Measurements from ENCODE around the gene CDK15.
"Not testable (repeated sequence)": the region's sequence is repeated elsewhere in the genome, so short reads cannot be mapped to it uniquely, and the experiment has no call there.

Gene CDK15

GRCh38 chr2:201789395-201789794 is 16.9 kb upstream of the CDK15 start:
- DNase-seq (ENCODE audit: low read depth in 1 of 2, low spot score in 1 of 2) = no peak

DNA sequence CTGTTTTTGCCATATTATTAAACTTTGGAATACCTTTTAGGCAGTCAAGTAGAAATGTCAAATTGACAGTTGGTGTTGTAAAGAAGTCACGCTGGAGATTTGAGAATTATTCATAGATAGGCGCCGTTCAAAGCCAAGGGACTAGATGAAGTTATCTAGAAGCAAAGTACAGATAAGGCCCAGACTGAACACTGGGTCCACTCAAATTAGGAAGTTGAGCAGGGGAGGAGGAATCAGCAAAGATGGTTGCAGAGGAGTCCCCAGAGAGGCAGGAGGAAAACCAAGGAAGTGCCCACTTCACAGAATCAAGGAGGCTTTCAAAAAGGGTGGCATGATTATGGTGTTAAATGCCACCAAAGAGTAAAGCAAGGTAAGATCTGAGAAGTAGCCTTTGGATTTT is 16.0 kb upstream of the CDK15 start:
- no peak for DNase-seq (ENCODE audit: low read depth in 1 of 2, low spot score in 1 of 2)

- DNase-seq (ENCODE audit: low read depth in 1 of 2, low spot score in 1 of 2) = no peak
Measured at GRCh38 chr2:201790989-201791388, 15.3 kb upstream of the CDK15 start.

DNA sequence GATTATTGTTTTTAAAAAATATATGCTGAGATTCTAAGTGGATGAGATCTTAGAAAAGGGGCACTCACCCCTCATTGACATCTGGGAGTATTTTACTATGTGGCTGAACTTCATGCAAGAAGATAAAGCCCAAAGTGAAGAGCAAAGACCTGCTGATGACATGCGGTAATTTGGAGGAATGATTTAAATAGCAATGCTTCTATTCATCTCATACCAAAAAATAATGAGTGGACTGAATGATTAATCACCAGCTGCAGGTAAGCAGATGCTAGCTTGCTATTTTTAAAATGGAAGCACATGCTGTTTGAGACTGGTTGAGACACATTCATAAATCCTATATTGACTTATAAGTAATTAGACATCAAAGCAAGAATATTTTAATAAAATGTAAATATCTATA is 12.7 kb upstream of the CDK15 start:
- DNase-seq (ENCODE audit: low read depth in 1 of 2, low spot score in 1 of 2) = no peak

DNA sequence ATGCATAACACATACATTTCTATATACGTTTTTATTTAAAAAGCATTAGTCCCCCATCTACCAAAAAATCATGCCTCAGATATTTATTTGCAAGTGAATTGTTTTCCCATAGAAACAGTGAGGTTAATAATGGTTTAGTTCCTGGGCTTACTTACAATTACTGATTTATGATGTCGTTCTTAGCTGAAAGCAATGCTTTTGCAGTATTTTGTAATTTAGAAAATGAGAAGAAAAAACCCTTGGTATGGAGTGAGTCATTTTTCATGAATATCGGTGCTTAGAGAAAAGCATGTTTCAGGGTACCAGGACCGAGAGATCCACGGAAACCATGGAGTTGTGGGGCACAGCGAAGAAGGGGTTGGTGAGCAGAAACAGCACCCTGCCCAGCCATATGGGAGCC is 12.0 kb upstream of the CDK15 start:
- no peak for DNase-seq (ENCODE audit: low read depth in 1 of 2, low spot score in 1 of 2)

DNA sequence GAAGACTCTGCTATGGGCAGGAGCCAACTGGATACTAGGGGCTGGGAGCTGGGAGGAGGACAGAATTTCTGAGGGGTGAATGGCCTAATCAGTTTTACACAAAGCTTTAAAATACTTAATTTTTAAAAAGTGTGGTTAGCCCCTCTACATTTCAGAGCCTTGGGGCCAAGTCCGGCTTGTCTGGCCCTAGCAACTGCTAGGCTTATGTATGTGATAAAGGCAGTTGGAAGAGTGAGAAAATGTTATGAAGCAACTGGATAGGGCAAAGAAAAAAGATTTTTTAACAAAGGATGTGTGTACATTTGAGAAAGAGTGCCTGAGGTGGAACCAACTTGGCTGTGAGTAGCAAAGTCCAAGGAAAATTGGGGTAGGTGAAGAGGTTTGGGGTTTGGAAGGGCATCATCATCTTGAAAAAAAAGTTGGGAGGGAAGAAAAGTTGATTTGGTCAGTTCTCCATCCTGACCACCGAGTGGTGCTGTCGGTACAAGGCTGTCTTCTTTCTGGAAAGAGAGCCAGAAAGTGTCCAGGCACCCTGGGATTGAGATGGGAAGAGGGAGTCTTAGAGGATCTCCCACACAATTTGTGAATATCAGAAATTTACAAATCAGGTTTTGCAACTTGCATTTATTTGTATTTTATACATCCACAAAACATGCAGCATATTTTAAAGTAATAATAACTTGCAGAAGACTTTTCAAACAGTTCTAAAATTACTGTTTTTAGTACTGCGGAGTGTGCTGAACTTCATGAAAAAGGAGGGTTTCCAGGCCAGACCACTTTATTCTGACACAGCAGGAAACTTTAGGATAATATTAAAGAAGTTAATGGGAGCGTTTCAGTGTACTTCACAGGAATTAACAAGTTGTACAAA is 10.5 kb upstream of the CDK15 start:
- DNase-seq (ENCODE audit: low read depth in 1 of 2, low spot score in 1 of 2) = no peak

DNA sequence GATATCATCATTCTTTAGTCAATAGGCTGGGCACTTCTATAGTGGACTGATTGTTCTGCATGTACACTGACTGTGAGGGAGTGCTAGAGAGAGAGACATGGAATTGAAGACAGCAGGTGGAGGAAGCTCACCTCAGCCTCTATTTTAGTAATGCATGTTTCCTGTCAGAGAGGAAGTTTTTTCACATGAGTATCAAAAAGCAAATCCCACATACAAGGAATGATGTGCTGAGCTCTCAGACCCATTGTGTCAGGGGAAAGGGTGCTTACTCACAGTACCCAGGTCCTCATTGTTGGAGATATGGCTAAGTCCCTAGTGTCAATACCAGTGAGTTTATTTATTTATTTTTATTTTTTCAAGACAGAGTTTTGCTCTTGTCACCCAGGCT is 9.9 kb upstream of the CDK15 start:
- DNase-seq (ENCODE audit: low read depth in 1 of 2, low spot score in 1 of 2) = no peak

- no peak for DNase-seq (ENCODE audit: low read depth in 1 of 2, low spot score in 1 of 2)
Measured at GRCh38 chr2:201797175-201797840, 9.0 kb upstream of the CDK15 start.

GRCh38 chr2:201798252-201798913 is 8.0 kb upstream of the CDK15 start:
- no peak for DNase-seq (ENCODE audit: low read depth in 1 of 2, low spot score in 1 of 2)

DNA sequence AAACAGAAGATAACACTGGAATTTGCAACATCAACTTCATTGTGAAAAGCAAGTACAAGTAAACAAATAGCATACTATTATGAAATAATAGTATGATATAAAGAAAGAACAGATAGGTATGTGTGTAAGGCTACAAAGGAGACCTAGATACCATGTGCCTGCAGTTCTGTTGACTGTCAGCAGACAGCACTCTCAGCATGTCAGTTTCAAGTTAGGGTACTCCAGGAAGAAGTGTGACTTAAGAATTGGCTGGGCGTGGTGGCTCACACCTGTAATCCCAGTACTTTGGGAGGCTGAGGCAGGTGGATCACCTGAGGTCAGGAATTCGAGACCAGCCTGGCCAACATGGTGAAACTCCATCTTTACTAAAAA is 7.4 kb upstream of the CDK15 start:
- not testable (repeated sequence) for DNase-seq (ENCODE audit: low read depth in 1 of 2, low spot score in 1 of 2)

GRCh38 chr2:201807452-201807999 is 1.2 kb downstream of the CDK15 start:
- DNase-seq (ENCODE audit: low read depth in 1 of 2, low spot score in 1 of 2) = no peak

- no peak for DNase-seq (ENCODE audit: low read depth in 1 of 2, low spot score in 1 of 2)
Measured at GRCh38 chr2:201808027-201808426, 1.7 kb downstream of the CDK15 start.

GRCh38 chr2:201809633-201810032 is 3.3 kb downstream of the CDK15 start:
- DNase-seq (ENCODE audit: low read depth in 1 of 2, low spot score in 1 of 2) = no peak

GRCh38 chr2:201810604-201811003 is 4.3 kb downstream of the CDK15 start:
- DNase-seq (ENCODE audit: low read depth in 1 of 2, low spot score in 1 of 2) = not testable (repeated sequence)

DNA sequence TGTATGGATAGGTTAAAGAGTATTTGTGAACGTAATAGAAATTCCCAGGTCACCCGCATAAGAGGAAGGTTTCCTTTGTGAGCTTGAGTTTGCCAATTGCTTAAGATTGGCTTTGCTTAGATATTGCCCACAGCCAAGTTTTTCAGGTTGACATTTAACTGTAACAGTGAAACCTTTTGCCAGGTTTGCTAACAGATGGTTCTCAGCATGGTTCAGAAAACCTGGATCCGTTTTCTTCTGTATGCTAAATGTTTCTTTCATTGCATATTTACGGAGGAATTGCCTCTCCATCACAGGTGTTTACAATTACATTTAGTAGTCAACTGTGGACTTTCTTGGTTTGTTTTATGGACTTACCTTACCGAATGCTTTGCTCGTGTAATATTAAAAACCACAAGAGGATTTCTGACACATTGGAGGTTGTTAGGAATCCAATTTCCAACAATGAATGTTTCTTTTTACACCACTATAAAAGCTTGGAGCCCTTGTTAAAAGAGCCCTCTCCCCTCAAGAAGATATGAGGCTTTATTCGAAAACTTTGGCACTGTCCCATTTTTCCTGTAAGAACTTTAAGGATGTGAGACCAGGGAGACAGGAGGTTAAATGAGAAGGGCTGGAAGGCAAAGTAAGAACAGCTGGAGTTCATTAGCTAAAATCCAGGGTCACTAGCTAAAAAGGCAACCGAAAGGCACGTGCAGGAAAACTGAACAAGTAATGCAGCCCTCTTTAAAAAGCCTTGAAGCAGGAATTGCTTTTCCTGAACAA is 7.8 kb downstream of the CDK15 start:
- no peak for DNase-seq (ENCODE audit: low read depth in 1 of 2, low spot score in 1 of 2)

- no peak for DNase-seq (ENCODE audit: low read depth in 1 of 2, low spot score in 1 of 2)
Measured at GRCh38 chr2:201816657-201817575, 10.6 kb downstream of the CDK15 start.

GRCh38 chr2:201820383-201821007 is 14.2 kb downstream of the CDK15 start:
- no peak for DNase-seq (ENCODE audit: low read depth in 1 of 2, low spot score in 1 of 2)

- DNase-seq (ENCODE audit: low read depth in 1 of 2, low spot score in 1 of 2) = no peak
Measured at GRCh38 chr2:201821080-201821479, 14.7 kb downstream of the CDK15 start.

DNA sequence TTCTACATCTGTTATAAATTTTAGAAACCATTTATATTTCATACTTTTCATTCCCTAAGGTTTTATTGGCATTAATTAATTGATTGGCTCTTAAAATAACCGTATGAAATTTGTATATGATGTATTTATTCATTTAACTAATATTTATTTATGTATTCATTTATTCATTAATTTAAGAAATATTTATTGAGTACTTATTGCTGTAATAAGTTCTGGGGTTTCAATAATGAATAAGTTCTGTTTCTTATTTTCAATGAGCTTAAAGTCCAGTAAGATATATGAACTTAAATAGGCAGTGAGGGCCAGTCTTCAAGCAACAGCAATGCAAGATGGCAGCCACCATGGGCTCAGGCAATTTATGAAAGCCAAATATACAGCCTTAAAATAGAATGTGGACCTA is 17.9 kb downstream of the CDK15 start:
- DNase-seq (ENCODE audit: low read depth in 1 of 2, low spot score in 1 of 2) = no peak

DNA sequence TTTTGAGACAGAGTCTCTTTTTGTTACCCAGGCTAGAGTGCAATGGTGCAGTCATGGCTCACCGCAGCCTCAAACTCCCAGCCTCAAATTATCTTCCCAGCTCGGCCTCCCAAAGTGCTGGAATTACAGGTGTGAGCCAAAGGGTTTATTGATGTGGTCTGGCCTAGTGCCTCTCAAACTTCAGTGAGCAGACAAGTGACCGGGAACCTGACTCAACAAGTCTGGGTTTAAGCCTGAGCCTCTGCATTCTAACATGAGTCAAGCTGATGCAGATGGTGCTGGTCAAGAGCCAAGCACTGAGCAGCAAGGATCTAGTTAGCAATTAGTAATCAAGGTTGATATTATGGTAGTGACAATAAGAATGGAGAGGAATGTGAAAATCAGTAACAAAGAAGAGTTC is 21.3 kb downstream of the CDK15 start:
- no peak for DNase-seq (ENCODE audit: low read depth in 1 of 2, low spot score in 1 of 2)

Data from activated CD4-positive, alpha-beta T cell treated with anti-CD3 and anti-CD28 coated beads, Interleukin-2, amount 50 U/mL, for 24 hours (primary cell).